Inflammatory macrophage treated with lipopolysaccharide for 4 hours (primary cell): ENCODE data around the gene SLC26A11.
"Not testable (repeated sequence)": the region's sequence is repeated elsewhere in the genome, so short reads cannot be mapped to it uniquely, and the experiment has no call there.

Experiments
- DNase-seq: peaks from one replicate; pipeline ENCODE4 v3.0.0-alpha.2; 2020

SLC26A11 gene

GRCh38 chr17:80196652-80197051 lies 23.6 kb upstream of the SLC26A11 start:
- DNase-seq = peak; percentile 11

GRCh38 chr17:80198144-80198661 lies 22.0 kb upstream of the SLC26A11 start:
- no peak for DNase-seq

- not testable (repeated sequence) for DNase-seq
These were observed 20.9 kb upstream of the SLC26A11 start for GRCh38 chr17:80199295-80199694.

GRCh38 chr17:80201446-80201845 lies 18.8 kb upstream of the SLC26A11 start:
- DNase-seq = no peak

- no peak for DNase-seq
These were observed 18.0 kb upstream of the SLC26A11 start for GRCh38 chr17:80202197-80202596.

- DNase-seq = no peak
These were observed 16.7 kb upstream of the SLC26A11 start for GRCh38 chr17:80203471-80203963.

- no peak for DNase-seq
These were observed 15.4 kb upstream of the SLC26A11 start for GRCh38 chr17:80204626-80205468.

- DNase-seq = no peak
These were observed 14.4 kb upstream of the SLC26A11 start for GRCh38 chr17:80205811-80206210.

GRCh38 chr17:80208050-80208449 lies 12.2 kb upstream of the SLC26A11 start:
- no peak for DNase-seq

- DNase-seq = no peak
These were observed 10.5 kb upstream of the SLC26A11 start for GRCh38 chr17:80209765-80210164.

- DNase-seq = no peak
These were observed 9.7 kb upstream of the SLC26A11 start for GRCh38 chr17:80210348-80211108.

GRCh38 chr17:80212109-80212508 lies 8.1 kb upstream of the SLC26A11 start:
- DNase-seq = no peak

GRCh38 chr17:80212511-80212910 lies 7.7 kb upstream of the SLC26A11 start:
- peak; percentile 1 for DNase-seq

GRCh38 chr17:80212962-80213642 lies 7.1 kb upstream of the SLC26A11 start:
- DNase-seq = peak; percentile 89

- DNase-seq = no peak
These were observed 6.6 kb upstream of the SLC26A11 start for GRCh38 chr17:80213643-80213975.

GRCh38 chr17:80214012-80214877 lies 6.0 kb upstream of the SLC26A11 start:
- no peak for DNase-seq

- no peak for DNase-seq
These were observed 5.4 kb upstream of the SLC26A11 start for GRCh38 chr17:80214878-80215210.

GRCh38 chr17:80216473-80217456 lies 3.5 kb upstream of the SLC26A11 start:
- DNase-seq = no peak

GRCh38 chr17:80217703-80218362 lies 2.4 kb upstream of the SLC26A11 start:
- no peak for DNase-seq

- DNase-seq = no peak
These were observed 1.8 kb upstream of the SLC26A11 start for GRCh38 chr17:80218391-80218790.
